HCT116 (cell line): ENCODE results near the gene DICER1. TPM values are rescaled to one million over a fixed set of nuclear protein-coding genes. Genes with fewer than 3 reads are reported as not detected.

ENCODE experiments used
- ATAC-seq: fragments of 200-7000 bp; cut with Tn5 transposase; 2 replicates; pipeline ENCODE4 v1.9.1; 2020; ENCODE audit warnings: mild to moderate bottlenecking, moderate library complexity
- BruUV-seq: library from RNA; stranded (reverse); fragments of 400-500 nt; replicated peaks from 2 replicates; lab custom pipeline; 2021; lab: Mats Ljungman, UMichigan
- CTCF ChIA-PET: fragments of 300-600 bp; sonication (Branson Sonifier 250); formaldehyde crosslinking; loops from one replicate; lab custom pipeline; 2021; ENCODE audit warnings: antibody characterized with exemption; lab: Charles Lee
- POLR2A ChIA-PET: fragments of 300-600, 350-600 bp; sonication (Branson Sonifier 250); formaldehyde crosslinking; loops from one replicate; lab custom pipeline; 2021; ENCODE audit warnings: antibody characterized with exemption; lab: Charles Lee
- RAD21 ChIA-PET, 2 experiments: fragments of 300-600 bp; sonication (Branson Sonifier 250); formaldehyde crosslinking; loops; one replicate each; lab custom pipeline; 2023; ENCODE audit warnings: low total read pairs in 2 of 2; ENCODE audit not compliant: uncharacterized antibody in 2 of 2, unreplicated experiment in 2 of 2, low non-redundant PET in 1 of 2; lab: Charles Lee
- DNase-seq: peaks from one replicate; pipeline ENCODE4 v3.0.0-alpha.2; 2010; ENCODE audit warnings: low read depth, low spot score
- H2AFZ ChIP-seq: fragments of 200-600 bp; shearing (Covaris generic), sonication (generic); 2 replicates; pipeline ENCODE4 v1.6.1; 2017; ENCODE audit warnings: low read depth, mixed run types, mixed read lengths, antibody characterized with exemption, low read length; ENCODE audit not compliant: poor library complexity, severe bottlenecking
- H3K27ac ChIP-seq: 2 replicates; pipeline ENCODE4 v1.5.1; 2012; ENCODE audit warnings: low read depth, low read length
- H3K27me3 ChIP-seq: fragments of 200-600 bp; sonication (generic); 2 replicates; pipeline ENCODE4 v1.6.1; 2016; ENCODE audit warnings: mixed run types, low read length, mixed read lengths; ENCODE audit not compliant: insufficient read depth
- H3K36me3 ChIP-seq, 2 experiments: fragments of 200-500 bp in 1 of 2; fragments of 200-600 bp in 1 of 2; sonication (Bioruptor generic) in 1 of 2; sonication (generic) in 1 of 2; 2 replicates each; pipeline versions ENCODE4 v1.5.1 to v1.6.1; 2014 to 2016; ENCODE audit warnings: low read length in 2 of 2, inconsistent platforms in 1 of 2, mixed read lengths in 1 of 2, mixed run types in 1 of 2; ENCODE audit not compliant: insufficient read depth in 2 of 2, control insufficient read depth in 1 of 2
- H3K4me1 ChIP-seq, 2 experiments: fragments of 200-600 bp in 1 of 2; sonication (generic) in 1 of 2; 2 replicates each; pipeline versions ENCODE4 v1.5.1 to v1.6.1; 2012 to 2017; ENCODE audit warnings: low read length in 2 of 2, inconsistent platforms in 1 of 2, mild to moderate bottlenecking in 1 of 2, mixed read lengths in 1 of 2, mixed run types in 1 of 2, moderate library complexity in 1 of 2; ENCODE audit not compliant: insufficient read depth in 2 of 2, control insufficient read depth in 1 of 2
- H3K4me2 ChIP-seq: fragments of 200-600 bp; sonication (generic); 2 replicates; pipeline ENCODE4 v1.6.1; 2017; ENCODE audit warnings: mixed run types, low read length, mixed read lengths
- H3K4me3 ChIP-seq, 2 experiments: fragments of 200-600 bp in 1 of 2; sonication (generic) in 1 of 2; replicated peaks in 1 of 2; 2 replicates each; pipeline ENCODE4 v1.5.1; 2011 to 2016; ENCODE audit warnings: low read length in 2 of 2, control low read depth in 1 of 2, low read depth in 1 of 2, mild to moderate bottlenecking in 1 of 2, mixed read lengths in 1 of 2, mixed run types in 1 of 2
- H3K79me2 ChIP-seq: fragments of 200-600 bp; sonication (generic); 2 replicates; pipeline ENCODE4 v1.6.1; 2017; ENCODE audit warnings: mild to moderate bottlenecking, mixed run types, low read length, moderate library complexity, mixed read lengths; ENCODE audit not compliant: insufficient read depth
- H3K9ac ChIP-seq: fragments of 200-600 bp; sonication (generic); 2 replicates; pipeline ENCODE4 v1.6.1; 2016; ENCODE audit warnings: low read length, mixed read lengths
- H3K9me2 ChIP-seq: fragments of 200-600 bp; sonication (generic), shearing (Covaris generic); 2 replicates; pipeline ENCODE4 v1.6.1; 2017; ENCODE audit warnings: mixed run types, mild to moderate bottlenecking, moderate library complexity; ENCODE audit not compliant: insufficient read depth
- H3K9me3 ChIP-seq, 2 experiments: fragments of 200-500 bp in 1 of 2; fragments of 200-600 bp in 1 of 2; sonication (Bioruptor generic) in 1 of 2; sonication (generic) in 1 of 2; 2 replicates each; pipeline ENCODE4 v1.6.1; 2014 to 2017; ENCODE audit warnings: low read length in 2 of 2, mixed read lengths in 2 of 2, inconsistent platforms in 1 of 2, low read depth in 1 of 2, mild to moderate bottlenecking in 1 of 2, mixed run types in 1 of 2, moderate library complexity in 1 of 2; ENCODE audit not compliant: control insufficient read depth in 1 of 2, insufficient read depth in 1 of 2
- H4K20me1 ChIP-seq: fragments of 200-600 bp; sonication (generic), shearing (Covaris generic); 2 replicates; pipeline ENCODE4 v1.6.1; 2017; ENCODE audit warnings: mixed run types, mild to moderate bottlenecking, moderate library complexity; ENCODE audit not compliant: insufficient read depth
- CEBPB ChIP-seq: IDR thresholded peaks from 2 replicates; pipeline ENCODE4 v1.6.1; 2012; ENCODE audit warnings: low read depth
- EGR1 ChIP-seq: IDR thresholded peaks from 2 replicates; pipeline ENCODE4 v1.6.1; 2012; ENCODE audit warnings: low read depth
- ELF1 ChIP-seq: IDR thresholded peaks from 2 replicates; pipeline ENCODE4 v1.6.1; 2012; ENCODE audit warnings: low read depth, borderline replicate concordance
- EZH2 ChIP-seq: fragments of 200-600 bp; sonication (generic); IDR thresholded peaks from 2 replicates; pipeline ENCODE4 v1.6.1; 2017; ENCODE audit warnings: antibody characterized with exemption, mixed run types
- EZH2phosphoT487 ChIP-seq: fragments of 200-600 bp; IDR thresholded peaks from 2 replicates; pipeline ENCODE4 v1.6.1; 2018; ENCODE audit warnings: antibody characterized with exemption, borderline replicate concordance
- JUND ChIP-seq: IDR thresholded peaks from 2 replicates; pipeline ENCODE4 v1.6.1; 2012
- POLR2A ChIP-seq: IDR thresholded peaks from 2 replicates; pipeline ENCODE4 v1.7.0; 2011; ENCODE audit warnings: borderline replicate concordance; ENCODE audit not compliant: insufficient read depth, insufficient read length; ENCODE audit errors: extremely low read depth
- POLR2AphosphoS5 ChIP-seq: IDR thresholded peaks from 2 replicates; pipeline ENCODE4 v1.6.1; 2011; ENCODE audit warnings: mild to moderate bottlenecking, low read depth, low read length, moderate library complexity
- RAD21 ChIP-seq: IDR thresholded peaks from 2 replicates; pipeline ENCODE4 v1.6.1; 2012; ENCODE audit warnings: low read depth, mild to moderate bottlenecking
- SIN3A ChIP-seq: IDR thresholded peaks from 2 replicates; pipeline ENCODE4 v1.6.1; 2012; ENCODE audit warnings: low read depth
- SP1 ChIP-seq: IDR thresholded peaks from 2 replicates; pipeline ENCODE4 v1.6.1; 2012; ENCODE audit warnings: low read depth
- TCF7L2 ChIP-seq: IDR thresholded peaks from 2 replicates; pipeline ENCODE4 v1.7.0; 2011; ENCODE audit warnings: borderline replicate concordance, inconsistent platforms; ENCODE audit not compliant: insufficient read depth, insufficient read length; ENCODE audit errors: extremely low read depth
- ZFX ChIP-seq: fragments of 450-650 bp; IDR thresholded peaks from 2 replicates; pipeline ENCODE4 v1.6.1; 2017
- ZNF274 ChIP-seq: fragments of 200-500 bp; sonication (Bioruptor generic); IDR thresholded peaks from 2 replicates; pipeline ENCODE4 v1.6.1; 2014; ENCODE audit warnings: mild to moderate bottlenecking, low read depth, low read length, inconsistent platforms
- intact Hi-C: fragments of 100-400 bp; cut with micrococcal nuclease; formaldehyde crosslinking; loops from 2 replicates; pipeline ENCODE4 v1.10.0; 2022
- total RNA-seq: library from RNA; stranded (reverse); gene quantifications from one replicate; pipeline ENCODE4 v1.2.1, GENCODE V29; 2021; ENCODE audit not compliant: unreplicated experiment
- TF ChIP-seq, protein P1 (sequence below): IDR thresholded peaks from 2 replicates; pipeline ENCODE4 v1.6.1; 2012
- TF ChIP-seq, protein P2 (sequence below): IDR thresholded peaks from 2 replicates; pipeline ENCODE4 v1.6.1; 2011; ENCODE audit warnings: mild to moderate bottlenecking, low read length, moderate library complexity; ENCODE audit not compliant: insufficient replicate concordance; ENCODE audit errors: extremely low read depth
- TF ChIP-seq, protein P3 (sequence below): IDR thresholded peaks from 2 replicates; pipeline ENCODE4 v1.6.1; 2012; ENCODE audit warnings: low read depth
- TF ChIP-seq, protein P4 (sequence below), 3 experiments: fragments of 200-600 bp in 1 of 3; sonication (generic) in 1 of 3; IDR thresholded peaks in 2 of 3; conservative IDR thresholded peaks in 1 of 3; 2 replicates each; pipeline ENCODE4 v1.5.1; 2012 to 2017; ENCODE audit warnings: low read depth in 2 of 3, low read length in 2 of 3, antibody characterized with exemption in 1 of 3, borderline replicate concordance in 1 of 3, control low read depth in 1 of 3, mild to moderate bottlenecking in 1 of 3, mixed read lengths in 1 of 3, mixed run types in 1 of 3, moderate library complexity in 1 of 3; ENCODE audit not compliant: insufficient read depth in 1 of 3

Gene DICER1
- total RNA-seq, 1 experiment from 2014 or later, result 38.6 TPM

DNA sequence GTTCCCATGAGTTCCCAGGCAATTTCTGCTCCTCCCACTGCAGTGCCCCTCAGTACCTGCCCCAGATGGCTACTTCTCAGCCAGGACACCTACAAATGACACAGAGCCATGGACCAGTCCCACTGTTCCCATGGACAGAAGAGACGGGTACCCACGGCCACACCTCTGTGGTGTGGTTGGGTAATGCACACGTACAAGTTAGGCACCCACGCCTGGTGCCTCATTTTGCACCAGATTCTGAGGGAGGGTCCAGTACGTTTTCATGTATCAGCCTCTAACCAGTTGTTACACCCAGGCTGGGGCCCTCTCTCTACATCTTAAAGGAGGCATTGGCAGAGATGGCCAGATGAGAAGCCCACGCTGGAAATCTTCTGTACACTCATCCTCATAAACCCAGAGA is 114.0 kb downstream of the DICER1 start (continued):
- TF ChIP-seq, protein P1, sequence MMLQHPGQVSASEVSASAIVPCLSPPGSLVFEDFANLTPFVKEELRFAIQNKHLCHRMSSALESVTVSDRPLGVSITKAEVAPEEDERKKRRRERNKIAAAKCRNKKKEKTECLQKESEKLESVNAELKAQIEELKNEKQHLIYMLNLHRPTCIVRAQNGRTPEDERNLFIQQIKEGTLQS, result no peak
- TF ChIP-seq ZNF274 (no peak), ELF1 (no peak), CEBPB (no peak), POLR2A (no peak)

DNA sequence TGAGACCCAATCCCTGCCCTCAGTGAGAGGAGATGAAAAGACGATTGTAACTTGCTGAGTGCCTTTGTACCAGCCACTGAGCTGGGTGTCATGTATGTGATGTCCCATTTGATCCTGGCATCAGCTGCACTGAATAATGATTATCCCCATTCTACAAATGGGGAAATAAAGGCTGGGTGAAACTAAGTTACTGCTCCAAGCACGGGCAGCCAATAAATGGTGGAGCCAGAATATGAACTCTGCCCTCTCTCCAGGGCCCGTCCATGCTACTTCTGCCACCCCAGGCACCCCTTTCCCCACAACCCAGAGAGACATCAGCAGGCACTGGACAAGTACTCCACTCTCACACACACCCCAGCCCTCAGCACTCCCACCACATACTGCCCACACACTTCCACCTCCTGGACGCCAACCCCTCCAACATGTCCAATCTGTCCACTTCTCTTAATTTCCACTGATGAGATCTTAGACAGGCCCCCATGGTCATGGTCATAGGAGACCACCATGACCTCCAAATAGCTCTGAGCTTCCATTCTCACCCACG is 115.8 kb downstream of the DICER1 start:
- ChIA-PET CTCF (no interaction called here), POLR2A (no interaction called here), RAD21 (no interaction called here)
- Histone ChIP-seq H3K4me3 (no peak overlapping the region), H3K27ac (no peak overlapping the region), H3K79me2 (no peaks in the 10 kb centered on the region), H3K9me3 (no peaks in the 10 kb centered on the region), H4K20me1 (no peaks in the 10 kb centered on the region), H3K36me3 (no peaks in the 10 kb centered on the region), H3K4me2 (no peak overlapping the region), H3K4me1 (no peaks in the 10 kb centered on the region), H3K9me2 (no peaks in the 10 kb centered on the region), H3K9ac (no peak overlapping the region), H3K27me3 (peaks cover 9% of the 10 kb centered on the region; the same call in 1 of the 2 replicates), H2AFZ (no peak overlapping the region)
- no TSS peak for BruUV-seq
- DNase-seq, result no peak
- no peak for ATAC-seq
- intact Hi-C loops, result no loop called here
- TF ChIP-seq, protein P2, sequence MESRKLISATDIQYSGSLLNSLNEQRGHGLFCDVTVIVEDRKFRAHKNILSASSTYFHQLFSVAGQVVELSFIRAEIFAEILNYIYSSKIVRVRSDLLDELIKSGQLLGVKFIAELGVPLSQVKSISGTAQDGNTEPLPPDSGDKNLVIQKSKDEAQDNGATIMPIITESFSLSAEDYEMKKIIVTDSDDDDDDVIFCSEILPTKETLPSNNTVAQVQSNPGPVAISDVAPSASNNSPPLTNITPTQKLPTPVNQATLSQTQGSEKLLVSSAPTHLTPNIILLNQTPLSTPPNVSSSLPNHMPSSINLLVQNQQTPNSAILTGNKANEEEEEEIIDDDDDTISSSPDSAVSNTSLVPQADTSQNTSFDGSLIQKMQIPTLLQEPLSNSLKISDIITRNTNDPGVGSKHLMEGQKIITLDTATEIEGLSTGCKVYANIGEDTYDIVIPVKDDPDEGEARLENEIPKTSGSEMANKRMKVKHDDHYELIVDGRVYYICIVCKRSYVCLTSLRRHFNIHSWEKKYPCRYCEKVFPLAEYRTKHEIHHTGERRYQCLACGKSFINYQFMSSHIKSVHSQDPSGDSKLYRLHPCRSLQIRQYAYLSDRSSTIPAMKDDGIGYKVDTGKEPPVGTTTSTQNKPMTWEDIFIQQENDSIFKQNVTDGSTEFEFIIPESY, result no peak
- no peak for TF ChIP-seq RAD21
- TF ChIP-seq, protein P3, sequence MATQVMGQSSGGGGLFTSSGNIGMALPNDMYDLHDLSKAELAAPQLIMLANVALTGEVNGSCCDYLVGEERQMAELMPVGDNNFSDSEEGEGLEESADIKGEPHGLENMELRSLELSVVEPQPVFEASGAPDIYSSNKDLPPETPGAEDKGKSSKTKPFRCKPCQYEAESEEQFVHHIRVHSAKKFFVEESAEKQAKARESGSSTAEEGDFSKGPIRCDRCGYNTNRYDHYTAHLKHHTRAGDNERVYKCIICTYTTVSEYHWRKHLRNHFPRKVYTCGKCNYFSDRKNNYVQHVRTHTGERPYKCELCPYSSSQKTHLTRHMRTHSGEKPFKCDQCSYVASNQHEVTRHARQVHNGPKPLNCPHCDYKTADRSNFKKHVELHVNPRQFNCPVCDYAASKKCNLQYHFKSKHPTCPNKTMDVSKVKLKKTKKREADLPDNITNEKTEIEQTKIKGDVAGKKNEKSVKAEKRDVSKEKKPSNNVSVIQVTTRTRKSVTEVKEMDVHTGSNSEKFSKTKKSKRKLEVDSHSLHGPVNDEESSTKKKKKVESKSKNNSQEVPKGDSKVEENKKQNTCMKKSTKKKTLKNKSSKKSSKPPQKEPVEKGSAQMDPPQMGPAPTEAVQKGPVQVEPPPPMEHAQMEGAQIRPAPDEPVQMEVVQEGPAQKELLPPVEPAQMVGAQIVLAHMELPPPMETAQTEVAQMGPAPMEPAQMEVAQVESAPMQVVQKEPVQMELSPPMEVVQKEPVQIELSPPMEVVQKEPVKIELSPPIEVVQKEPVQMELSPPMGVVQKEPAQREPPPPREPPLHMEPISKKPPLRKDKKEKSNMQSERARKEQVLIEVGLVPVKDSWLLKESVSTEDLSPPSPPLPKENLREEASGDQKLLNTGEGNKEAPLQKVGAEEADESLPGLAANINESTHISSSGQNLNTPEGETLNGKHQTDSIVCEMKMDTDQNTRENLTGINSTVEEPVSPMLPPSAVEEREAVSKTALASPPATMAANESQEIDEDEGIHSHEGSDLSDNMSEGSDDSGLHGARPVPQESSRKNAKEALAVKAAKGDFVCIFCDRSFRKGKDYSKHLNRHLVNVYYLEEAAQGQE, result no peak
- no peak for TF ChIP-seq EZH2phosphoT487
- TF ChIP-seq, protein P1, result no peak
- no peak for TF ChIP-seq EGR1
- TF ChIP-seq ZNF274, result no peak
- no peak for TF ChIP-seq SIN3A
- TF ChIP-seq, protein P4, sequence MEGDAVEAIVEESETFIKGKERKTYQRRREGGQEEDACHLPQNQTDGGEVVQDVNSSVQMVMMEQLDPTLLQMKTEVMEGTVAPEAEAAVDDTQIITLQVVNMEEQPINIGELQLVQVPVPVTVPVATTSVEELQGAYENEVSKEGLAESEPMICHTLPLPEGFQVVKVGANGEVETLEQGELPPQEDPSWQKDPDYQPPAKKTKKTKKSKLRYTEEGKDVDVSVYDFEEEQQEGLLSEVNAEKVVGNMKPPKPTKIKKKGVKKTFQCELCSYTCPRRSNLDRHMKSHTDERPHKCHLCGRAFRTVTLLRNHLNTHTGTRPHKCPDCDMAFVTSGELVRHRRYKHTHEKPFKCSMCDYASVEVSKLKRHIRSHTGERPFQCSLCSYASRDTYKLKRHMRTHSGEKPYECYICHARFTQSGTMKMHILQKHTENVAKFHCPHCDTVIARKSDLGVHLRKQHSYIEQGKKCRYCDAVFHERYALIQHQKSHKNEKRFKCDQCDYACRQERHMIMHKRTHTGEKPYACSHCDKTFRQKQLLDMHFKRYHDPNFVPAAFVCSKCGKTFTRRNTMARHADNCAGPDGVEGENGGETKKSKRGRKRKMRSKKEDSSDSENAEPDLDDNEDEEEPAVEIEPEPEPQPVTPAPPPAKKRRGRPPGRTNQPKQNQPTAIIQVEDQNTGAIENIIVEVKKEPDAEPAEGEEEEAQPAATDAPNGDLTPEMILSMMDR (IDR thresholded peaks at IDR 0.05 in 2 of 3, conservative IDR thresholded peaks at IDR 0.05 in 1 of 3; ENCODE audit: borderline replicate concordance in 1 of 3, insufficient read depth in 1 of 3, low read depth in 2 of 3, low read length in 2 of 3), result no peak
- no peak for TF ChIP-seq SP1
- TF ChIP-seq ELF1, result no peak
- no peak for TF ChIP-seq POLR2AphosphoS5
- no peak for TF ChIP-seq JUND
- TF ChIP-seq ZFX, result no peak
- TF ChIP-seq TCF7L2, result no peak
- no peak for TF ChIP-seq POLR2A
- no peak for TF ChIP-seq EZH2
